Mammary epithelial cell (primary cell): ENCODE measurements around the gene ASGR1.

ENCODE experiments used
- CTCF ChIP-seq, 2 donors: IDR thresholded peaks in 1 of 2; conservative IDR thresholded peaks in 1 of 2; 2 replicates each; pipeline ENCODE4 v1.5.1; 2011 to 2012; ENCODE audit warnings: inconsistent platforms in 2 of 2, low read length in 2 of 2, mild to moderate bottlenecking in 2 of 2, control low read depth in 1 of 2, low read depth in 1 of 2; ENCODE audit not compliant: insufficient read depth in 1 of 2; ENCODE audit errors: extremely low read depth in 1 of 2
- EZH2 ChIP-seq: IDR thresholded peaks from 2 replicates; pipeline ENCODE4 v1.6.1; 2012; ENCODE audit warnings: low read length, inconsistent platforms, borderline replicate concordance

- TF ChIP-seq CTCF (conservative IDR thresholded peaks at IDR 0.05 in 1 of 2, IDR thresholded peaks at IDR 0.05 in 1 of 2; ENCODE audit: extremely low read depth in 1 of 2, insufficient read depth in 1 of 2, low read depth in 1 of 2, low read length in 2 of 2) (no peak), EZH2 (no peak)
These were observed 25.8 kb upstream of the ASGR1 start for GRCh38 chr17:7204828-7205461.
